K562 (cell line): ENCODE measurements around the gene ALKBH7.
"Not testable (repeated sequence)": the region's sequence is repeated elsewhere in the genome, so short reads cannot be mapped to it uniquely, and the experiment has no call there.

ENCODE experiments used
- FOSL1 ChIP-seq: fragments of 200-800 bp; sonication (Bioruptor generic); conservative IDR thresholded peaks from 2 replicates; pipeline ENCODE4 v1.6.1; 2016; ENCODE audit warnings: missing genetic modification characterization, missing compliant biosample characterization
- HDGF ChIP-seq: fragments of 450-650 bp; IDR thresholded peaks from 2 replicates; pipeline ENCODE4 v1.6.1; 2016
- HMG20A ChIP-seq: fragments of 450-650 bp; formaldehyde crosslinking; conservative IDR thresholded peaks from 2 replicates; pipeline ENCODE4 v1.4.0; 2020; ENCODE audit warnings: mild to moderate bottlenecking, mixed read lengths
- KAT8 ChIP-seq: fragments of 450-650 bp; IDR thresholded peaks from 2 replicates; pipeline ENCODE4 v1.6.1; 2016; ENCODE audit warnings: low read depth, mild to moderate bottlenecking
- NBN ChIP-seq: fragments of 450-650 bp; IDR thresholded peaks from 2 replicates; pipeline ENCODE4 v1.6.1; 2016; ENCODE audit warnings: low read depth, mild to moderate bottlenecking
- POLR2A ChIP-seq: fragments of 450-650 bp; conservative IDR thresholded peaks from 2 replicates; pipeline ENCODE4 v1.6.1; 2016
- POLR2AphosphoS5 ChIP-seq: IDR thresholded peaks from 2 replicates; pipeline ENCODE4 v1.6.1; 2011; ENCODE audit warnings: mild to moderate bottlenecking, low read depth, low read length, moderate library complexity; ENCODE audit not compliant: control insufficient read depth, insufficient read depth
- ZNF184 ChIP-seq: sonication (generic); formaldehyde crosslinking; IDR thresholded peaks from 2 replicates; pipeline ENCODE4 v1.5.0; 2020; ENCODE audit warnings: missing genetic modification reagents

GRCh38 chr19:6349271-6349670 lies 23.3 kb upstream of the ALKBH7 start:
- not testable (repeated sequence) for TF ChIP-seq POLR2A; ZNF184 (CRISPR knock-in tag); KAT8; HMG20A; NBN; POLR2AphosphoS5; HDGF; FOSL1
